SU-DHL-6 (cell line): Measurements from ENCODE around the gene ABCA13.

Source experiments
- EZH2phosphoT487 ChIP-seq: fragments of 200-600 bp; sonication (generic), shearing (Covaris generic); conservative IDR thresholded peaks from 2 replicates; pipeline ENCODE4 v1.6.1; 2018; ENCODE audit warnings: mild to moderate bottlenecking, antibody characterized with exemption, low read length, moderate library complexity, mixed read lengths
- TF ChIP-seq, protein P1 (sequence below): fragments of 200-600 bp; sonication (generic); IDR thresholded peaks from one replicate; pipeline ENCODE4 v1.5.1; 2017; ENCODE audit warnings: antibody characterized with exemption, mild to moderate bottlenecking, low read length, moderate library complexity; ENCODE audit not compliant: insufficient read depth, poor library complexity, severe bottlenecking

DNA sequence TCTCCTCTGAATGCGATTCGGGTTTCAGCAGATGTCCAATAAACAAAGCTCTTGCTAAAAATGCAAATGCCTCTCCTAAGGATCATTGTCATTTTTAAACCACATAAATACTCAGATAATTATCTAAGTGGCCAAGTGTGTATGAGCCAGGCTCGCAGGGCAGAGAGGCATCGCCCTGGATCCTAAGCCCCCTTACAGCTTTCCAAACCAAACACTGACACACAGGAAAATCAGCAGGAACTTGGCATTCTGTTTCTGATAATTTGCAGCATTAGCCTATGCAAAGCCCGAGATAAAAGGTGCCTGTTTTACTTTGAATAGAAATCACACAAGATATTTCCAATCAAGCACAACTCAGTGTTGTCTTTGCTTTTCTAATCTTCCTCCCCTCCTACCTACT, 134.4 kb downstream of the ABCA13 start:
- TF ChIP-seq, protein P1, sequence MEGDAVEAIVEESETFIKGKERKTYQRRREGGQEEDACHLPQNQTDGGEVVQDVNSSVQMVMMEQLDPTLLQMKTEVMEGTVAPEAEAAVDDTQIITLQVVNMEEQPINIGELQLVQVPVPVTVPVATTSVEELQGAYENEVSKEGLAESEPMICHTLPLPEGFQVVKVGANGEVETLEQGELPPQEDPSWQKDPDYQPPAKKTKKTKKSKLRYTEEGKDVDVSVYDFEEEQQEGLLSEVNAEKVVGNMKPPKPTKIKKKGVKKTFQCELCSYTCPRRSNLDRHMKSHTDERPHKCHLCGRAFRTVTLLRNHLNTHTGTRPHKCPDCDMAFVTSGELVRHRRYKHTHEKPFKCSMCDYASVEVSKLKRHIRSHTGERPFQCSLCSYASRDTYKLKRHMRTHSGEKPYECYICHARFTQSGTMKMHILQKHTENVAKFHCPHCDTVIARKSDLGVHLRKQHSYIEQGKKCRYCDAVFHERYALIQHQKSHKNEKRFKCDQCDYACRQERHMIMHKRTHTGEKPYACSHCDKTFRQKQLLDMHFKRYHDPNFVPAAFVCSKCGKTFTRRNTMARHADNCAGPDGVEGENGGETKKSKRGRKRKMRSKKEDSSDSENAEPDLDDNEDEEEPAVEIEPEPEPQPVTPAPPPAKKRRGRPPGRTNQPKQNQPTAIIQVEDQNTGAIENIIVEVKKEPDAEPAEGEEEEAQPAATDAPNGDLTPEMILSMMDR: no peak
- no peak for TF ChIP-seq EZH2phosphoT487
